HG02642 (cell line): ENCODE measurements around the gene MAFG.

ENCODE experiments used
- ATAC-seq: cut with Tn5 transposase; IDR thresholded peaks from one replicate; pipeline ENCODE4 v1.9.1; 2021; ENCODE audit warnings: mild to moderate bottlenecking; ENCODE audit not compliant: unreplicated experiment, poor library complexity

MAFG gene

DNA sequence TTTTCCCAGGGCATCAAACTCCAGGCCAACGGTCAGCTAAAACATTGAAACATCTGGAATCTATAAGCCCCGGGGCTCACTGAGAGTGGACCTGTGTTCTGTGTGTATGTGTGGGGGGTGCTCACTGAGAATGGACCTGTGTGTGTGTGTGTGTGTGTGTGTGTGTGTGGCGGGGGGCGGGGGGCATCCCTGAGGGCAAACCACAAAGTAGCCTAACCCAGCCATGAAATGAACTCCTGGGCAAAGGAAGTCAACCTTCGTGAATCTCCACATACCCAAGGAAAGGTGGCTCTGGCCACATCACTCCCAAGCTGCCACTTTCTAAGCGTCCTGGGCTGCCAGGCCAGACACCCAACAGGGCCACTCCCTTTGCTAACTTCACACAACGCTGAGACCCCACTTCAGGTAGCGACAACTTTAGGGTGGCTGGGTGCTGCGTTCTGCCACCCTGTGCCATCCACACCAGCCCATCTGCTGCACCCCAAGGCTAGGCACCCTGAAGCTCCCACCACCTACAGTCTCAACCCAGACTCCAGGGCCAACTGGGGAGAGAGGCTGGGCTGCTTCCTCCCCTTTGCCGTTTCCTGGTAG, 1.6 kb downstream of the MAFG start:
- ATAC-seq = no peak

DNA sequence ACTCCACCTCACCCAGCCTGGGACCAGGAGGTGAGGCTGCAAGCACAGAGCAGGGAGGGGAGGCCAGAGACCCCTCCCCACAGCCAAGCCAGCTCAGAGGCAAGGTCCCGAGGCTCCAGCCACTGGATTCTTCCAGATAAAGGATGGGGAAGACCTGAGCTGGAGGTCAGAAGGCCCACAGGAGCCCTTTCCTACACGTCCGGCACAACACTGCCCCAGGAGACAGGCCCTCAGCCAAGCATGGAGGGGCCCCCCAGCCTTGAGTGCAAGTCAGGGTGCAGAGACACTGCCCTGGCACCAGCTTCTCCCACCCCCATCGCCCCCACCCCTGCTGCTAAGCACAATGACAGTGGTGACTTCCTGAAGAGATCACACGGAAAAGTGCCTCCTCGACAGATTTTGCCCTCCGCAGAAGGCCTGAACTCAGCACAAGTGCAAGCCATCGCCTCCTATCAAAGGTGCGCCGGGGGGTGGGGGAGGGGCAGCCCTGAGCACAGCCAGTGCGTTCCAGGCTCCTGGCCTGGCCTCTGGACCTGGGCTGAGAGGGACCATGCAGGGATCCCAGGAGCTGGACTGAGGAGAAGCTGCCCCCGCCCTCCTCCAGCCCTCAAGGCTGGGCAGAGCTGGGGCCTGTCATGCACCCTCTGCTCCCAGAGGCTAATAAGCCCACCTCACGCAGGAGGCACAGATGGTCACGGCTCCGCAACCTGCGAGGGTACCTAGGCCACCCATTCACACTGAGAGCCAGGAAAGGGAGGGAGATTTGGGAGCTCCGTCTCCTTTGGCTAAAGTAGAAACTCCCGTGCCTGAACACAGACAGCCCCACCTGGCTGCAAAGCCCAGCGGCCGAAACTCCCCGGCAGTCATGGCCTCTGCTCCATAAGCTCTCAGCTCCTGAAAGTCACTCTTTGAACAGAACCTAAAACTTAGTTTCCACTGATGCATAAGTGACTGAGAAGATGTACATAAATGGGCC, 2.7 kb downstream of the MAFG start:
- ATAC-seq = no peak

DNA sequence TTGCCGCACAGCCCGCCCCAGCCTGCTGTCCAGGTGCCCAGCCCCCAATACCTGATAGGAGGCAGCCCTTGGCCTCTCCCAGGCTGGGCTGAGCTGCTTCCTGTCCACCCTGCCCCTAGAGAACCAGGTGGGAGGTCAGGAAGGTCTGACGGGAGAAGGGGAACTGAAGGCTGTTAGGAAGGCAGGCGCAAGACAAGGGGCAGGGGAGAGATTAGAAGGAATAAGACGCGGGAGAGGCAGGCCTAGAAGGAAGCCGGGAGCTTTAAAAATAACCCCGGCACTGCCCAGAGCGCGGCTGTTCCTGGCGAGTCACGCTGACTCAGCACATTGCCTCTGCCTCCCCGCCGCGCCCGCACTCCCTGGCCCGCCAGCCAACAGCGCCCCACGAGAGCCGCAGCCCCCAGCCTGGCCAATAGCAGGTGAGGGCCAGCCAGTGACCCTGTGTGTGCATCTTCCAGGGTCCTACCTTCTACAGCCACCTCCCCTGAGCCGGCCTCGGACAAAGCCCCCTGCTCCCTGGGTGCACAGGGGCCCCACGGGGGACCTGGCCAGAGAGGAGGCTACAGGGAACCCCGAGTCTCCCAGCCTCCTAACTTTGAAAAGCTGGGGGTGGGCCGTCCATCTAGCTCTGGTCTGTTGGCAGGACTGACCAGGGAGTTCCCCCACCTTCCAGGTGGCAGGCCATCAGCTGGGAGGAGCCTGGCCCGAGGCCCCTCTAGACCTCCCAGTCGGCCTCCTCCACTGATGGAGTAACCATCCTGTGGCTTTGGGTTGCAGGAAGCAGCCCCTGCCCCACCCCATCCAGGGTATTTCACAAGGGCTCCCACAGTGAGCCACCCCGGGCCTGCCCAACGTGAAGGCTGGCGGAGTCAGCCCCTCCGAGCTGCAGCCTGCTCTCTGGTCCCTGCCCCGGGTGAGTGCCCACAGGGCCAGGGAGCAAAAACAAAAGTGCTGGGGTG, 4.0 kb downstream of the MAFG start:
- no peak for ATAC-seq

DNA sequence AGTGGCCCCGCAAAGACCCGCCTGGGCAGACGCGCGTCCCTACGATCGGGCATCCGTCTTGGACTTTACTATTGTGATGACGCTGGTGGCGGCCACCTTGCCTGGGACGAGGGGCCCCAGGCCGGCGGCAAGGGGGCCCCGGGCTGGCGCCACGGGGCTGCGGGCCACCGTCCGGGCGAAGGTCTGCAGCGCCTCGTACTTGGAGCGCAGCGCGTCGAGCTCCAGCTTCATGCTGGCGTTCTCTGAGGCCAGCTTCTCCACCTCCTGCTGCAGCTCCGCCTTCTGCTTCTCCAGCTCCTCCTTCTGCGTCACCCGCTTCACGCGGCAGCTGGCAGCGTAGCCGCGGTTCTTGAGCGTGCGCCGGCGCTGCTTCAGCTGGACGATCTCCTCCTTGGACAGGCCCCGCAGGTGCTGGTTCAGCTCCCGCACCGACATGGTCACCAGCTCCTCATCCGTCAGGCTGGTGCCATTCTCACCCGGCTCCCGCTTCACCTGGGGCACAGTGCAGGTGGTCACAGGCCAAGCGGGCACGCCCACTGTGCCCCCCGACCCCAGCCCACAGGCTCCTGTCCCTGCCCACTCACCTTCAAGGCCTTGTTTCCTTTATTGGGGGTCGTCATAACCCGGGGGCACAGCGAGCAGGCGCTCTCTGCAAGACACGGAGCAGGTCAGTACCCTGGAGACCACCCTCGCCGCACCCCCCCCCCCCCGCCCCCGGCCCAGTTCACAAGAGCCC, 4.8 kb downstream of the MAFG start:
- no peak for ATAC-seq

- no peak for ATAC-seq
These were observed 5.5 kb downstream of the MAFG start for GRCh38 chr17:81921996-81922565.

GRCh38 chr17:81921537-81921862, 6.0 kb downstream of the MAFG start:
- no peak for ATAC-seq

GRCh38 chr17:81920612-81921536, 6.7 kb downstream of the MAFG start:
- ATAC-seq = no peak

GRCh38 chr17:81918832-81919545, 8.5 kb downstream of the MAFG start:
- ATAC-seq = no peak

GRCh38 chr17:81918333-81918669, 9.2 kb downstream of the MAFG start:
- ATAC-seq = peak; percentile 14

DNA sequence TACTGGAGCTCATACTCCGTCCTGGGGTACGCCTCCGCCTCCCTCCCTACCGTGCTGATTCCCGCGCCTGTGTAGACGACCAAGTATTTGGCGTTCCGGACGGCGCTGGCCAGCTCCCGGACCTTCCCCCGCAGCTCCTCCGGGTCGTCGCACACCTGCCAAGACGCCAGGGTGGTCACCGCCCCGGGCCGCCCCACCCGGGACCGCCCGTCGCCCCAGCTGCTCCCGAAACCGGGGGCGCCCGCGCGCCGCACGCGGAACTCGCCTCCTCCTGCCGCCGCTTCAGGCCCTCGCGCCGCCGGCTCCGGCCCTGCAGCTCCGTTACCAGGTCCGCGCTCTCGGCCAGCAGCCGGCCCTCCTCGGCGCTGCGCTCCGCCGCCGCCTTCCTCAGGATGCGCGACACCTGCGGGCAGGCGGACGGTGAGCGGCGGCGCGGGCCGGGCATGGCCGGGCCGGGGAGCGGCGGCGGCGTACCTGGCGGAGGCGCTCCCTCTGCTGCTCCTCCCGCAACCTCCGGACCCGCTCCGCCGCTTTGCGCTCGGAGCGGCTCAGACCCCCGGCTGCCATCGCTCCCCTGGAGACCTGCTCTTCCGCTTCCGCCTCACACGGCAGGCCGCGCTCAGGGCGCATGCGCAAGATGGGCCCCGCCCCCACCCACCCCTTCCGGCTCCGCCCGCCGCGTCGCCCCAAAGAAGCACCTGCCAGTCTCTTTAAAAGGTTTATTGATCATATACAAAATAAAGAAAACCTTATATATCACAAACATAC, 9.8 kb downstream of the MAFG start, which contains the start of gene SIRT7:
Gene SIRT7 (minus strand): TSS at position 612 of the 768 bp plus-strand sequence. CDS start 45 bp downstream, at position 567.
- peak; percentile 66 for ATAC-seq

GRCh38 chr17:81916234-81917001, 11.1 kb downstream of the MAFG start:
- no peak for ATAC-seq

DNA sequence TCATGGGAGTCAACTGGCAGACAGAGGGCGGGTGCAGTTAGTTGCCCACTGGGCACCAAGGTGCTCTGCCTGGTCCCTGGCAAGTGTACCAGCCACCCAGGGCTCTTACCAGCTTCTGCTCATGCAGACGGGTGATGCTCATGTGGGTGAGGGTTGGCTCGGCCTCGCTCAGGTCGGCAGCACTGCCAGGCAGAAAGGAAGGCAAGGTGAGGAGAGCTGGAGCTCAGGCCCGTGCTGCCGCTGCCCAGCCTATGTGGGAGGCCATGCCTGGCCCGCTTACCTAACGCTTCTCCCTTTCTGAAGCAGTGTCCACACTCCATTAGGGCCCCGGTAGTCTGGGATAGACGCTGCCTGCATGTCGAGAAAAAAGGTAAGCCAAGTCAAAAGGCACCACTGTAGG, 12.2 kb downstream of the MAFG start:
- ATAC-seq = no peak

DNA sequence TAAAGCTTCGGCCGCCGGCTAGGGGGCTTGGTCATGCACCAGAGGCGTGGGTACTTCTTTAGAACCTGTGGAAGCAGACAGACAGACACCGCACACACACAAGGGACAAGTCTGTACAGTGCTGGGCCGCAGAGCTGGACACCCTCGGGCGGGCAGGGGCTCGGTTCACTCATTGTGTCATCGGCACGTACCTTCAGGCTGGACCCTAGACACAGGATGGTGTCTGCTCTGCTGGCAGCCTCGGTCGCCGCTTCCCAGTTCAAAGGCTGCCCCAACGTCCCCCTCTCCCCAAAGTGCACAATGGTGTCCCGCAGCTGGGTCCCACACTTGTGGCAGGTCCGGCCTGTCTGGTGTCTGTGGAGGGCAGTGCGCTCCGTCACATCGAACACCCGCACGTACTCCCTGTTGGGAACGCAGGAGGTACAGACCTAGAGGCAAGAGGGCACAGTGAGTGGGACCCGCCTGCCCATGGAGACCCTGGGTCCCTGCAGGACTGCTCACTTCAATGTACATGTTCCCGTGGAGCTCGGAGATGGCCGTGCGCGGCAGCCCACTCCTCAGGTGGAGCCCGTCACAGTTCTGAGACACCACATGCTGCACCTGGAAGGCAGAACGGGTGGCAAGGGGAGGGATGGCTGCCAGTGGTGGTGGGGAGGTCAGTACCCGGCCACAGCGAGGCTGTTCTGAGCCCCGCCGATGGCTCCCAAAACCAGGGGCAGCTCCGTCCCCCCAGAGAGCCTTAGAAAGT, 13.3 kb downstream of the MAFG start:
- no peak for ATAC-seq

DNA sequence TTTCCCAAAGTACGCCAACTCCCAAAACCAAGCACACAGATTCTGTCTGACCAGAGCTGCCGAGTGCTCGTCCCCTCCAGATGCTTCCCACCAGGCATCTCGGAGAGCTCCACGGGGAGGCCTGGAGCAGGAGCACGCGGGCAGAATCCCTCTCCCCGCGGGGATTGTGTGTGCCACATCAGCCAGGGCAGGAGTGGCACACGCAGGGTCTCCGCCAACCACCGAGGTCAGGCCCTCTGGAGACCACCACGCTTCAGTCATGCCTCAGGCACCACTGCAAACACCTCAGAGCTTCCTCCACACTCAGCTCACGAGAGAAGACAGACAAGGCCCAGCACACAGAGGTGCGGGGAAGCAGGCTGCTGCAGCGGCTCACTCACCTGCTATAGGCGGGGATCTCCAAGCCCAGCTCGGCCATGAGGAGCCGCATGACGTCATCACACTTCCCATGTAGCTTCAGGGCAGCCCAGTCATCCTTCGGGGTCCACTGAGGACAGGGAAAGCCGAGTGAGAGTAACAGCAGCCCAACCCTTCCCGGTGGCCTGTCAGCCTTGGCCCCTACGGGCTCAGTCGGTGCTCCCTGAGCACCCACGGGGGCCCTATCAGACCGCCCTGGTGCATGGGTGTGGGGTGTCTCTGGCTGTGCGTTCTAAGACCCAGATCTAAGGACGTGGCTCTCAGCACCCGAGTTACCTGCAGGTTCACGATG, 14.0 kb downstream of the MAFG start:
- ATAC-seq = no peak
